ENCODE data around the gene AMER1.
"Not testable (repeated sequence)": the region's sequence is repeated elsewhere in the genome, so short reads cannot be mapped to it uniquely, and the experiment has no call there.

Gene AMER1
- 14.4 to 18.9 reads per million in 2 experiments for total RNA-seq

DNA sequence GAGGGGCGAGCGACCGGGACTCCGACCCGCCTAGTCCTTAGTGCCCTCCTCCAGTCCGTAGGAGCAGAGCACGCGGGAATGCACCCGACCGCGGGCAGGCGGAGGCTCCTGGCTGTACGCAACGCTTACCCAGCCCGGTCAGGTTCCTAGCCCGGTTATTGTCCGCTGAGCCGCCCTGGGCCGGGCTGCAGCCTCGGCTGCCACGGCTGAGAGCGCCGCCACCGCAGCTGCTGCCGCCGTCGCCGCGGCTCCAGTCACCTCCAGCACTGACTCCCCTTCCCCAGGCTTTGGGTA is at the start of gene AMER1:
Gene AMER1, minus strand, starts transcription at position 268 of the 294 bp plus-strand sequence. CDS start 12,422 bp downstream, outside the sequence.
- no peak for DNase-seq (ENCODE audit: low read depth)

DNA sequence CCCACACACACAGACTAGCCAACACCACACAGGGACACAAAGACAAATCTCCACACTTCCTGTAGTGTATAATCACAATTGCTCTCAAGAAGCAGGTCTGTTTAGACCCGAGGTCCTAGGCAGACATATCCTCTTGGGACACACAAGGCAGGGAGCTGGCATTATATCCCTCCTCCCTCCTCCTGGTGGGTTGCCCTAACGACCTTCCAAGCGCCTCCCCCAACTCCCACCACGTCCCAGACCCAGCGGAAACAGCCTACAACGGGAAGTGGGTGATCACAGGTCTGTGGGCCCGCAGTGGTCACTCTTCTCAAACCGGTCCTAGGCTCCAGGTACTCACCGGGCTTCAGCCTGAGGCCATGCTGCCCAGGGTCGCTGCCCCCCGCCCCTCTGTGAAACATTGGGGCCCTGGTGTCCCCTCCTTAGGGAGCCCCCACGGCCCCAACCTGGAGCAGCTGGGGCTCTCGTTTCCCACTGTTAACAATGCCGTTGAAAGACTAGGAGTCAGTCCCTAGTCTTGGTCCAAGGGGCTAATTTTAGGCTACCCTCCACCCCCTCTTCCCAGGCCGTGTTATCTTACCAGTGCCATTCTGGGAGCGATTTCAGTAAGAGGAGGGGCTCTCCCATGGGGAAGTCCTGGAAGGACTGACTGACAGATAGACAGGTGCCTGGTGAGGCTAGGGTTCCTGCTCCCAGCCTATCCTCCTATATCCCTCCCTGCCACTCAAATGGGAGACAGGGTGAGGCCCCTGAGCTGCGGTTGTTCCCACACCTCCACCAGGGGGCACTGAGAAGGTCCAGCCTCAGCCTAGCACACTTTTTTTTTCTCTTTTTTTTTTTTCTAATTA is 24.8 kb upstream of the AMER1 start, which contains the start of gene ASB12:
Gene ASB12, minus strand, starts transcription at position 485 of the 848 bp plus-strand sequence. CDS start 4,957 bp downstream, outside the sequence.
- no peak for DNase-seq (ENCODE audit: low read depth)

DNA sequence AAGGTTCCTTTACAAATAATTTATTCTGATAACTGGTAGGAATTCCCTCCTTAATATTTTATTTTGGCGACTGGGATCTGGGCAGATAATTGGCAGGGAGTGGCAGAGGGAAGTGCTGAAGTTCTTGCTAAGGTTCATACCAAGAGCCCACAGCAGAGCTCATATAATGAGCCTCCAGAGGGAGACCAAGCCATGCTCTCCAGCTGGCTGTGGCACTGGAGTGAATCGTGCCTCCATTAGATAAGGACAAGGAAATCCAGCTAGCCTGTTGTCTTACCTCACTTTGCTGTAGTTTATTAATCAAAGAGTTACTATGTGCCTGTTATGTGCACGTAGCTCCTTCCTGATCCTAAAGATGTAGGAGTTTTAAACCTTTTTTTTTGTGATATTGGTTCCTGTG is 23.6 kb upstream of the AMER1 start:
- DNase-seq (ENCODE audit: low read depth) = no peak

DNA sequence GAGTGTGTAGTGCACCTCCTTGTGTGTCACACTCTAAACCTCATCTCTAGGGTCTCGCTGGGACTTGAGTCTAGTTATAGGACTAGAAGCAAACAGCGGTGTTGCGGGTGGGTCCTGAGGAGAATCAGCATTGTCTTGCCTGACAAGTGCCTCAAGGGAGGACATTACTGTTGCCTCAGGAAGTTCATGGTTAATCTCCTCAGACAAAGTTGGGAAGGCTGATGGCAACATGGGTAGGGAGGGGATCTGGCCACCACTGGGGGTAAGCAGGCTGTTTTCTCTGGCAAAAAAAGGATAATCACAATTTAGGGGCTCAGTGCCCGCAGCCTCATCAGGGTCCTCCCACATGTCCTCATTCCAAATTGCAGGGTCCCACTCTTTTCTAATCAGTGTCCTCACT is 12.5 kb upstream of the AMER1 start:
- no peak for DNase-seq (ENCODE audit: low read depth)

DNA sequence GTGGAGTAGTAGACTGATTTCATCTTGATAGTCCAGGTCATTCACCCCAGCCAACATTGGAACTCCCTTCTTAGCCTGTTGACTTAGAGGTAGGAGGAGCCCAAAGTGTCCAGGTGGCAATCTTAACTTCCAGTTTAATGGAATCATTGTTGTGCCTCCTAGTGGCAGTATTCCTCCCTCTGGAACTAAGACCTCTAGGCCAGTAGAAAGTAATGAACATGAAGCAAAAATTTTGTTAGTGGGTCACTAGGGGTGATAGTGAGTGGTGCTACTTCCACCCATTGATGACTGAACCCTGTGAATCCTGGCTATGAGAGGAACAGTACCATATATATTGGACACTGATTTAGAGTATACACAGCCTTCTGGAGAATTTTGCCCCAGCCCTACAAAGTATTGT is 8.5 kb upstream of the AMER1 start:
- not testable (repeated sequence) for DNase-seq (ENCODE audit: low read depth)

DNA sequence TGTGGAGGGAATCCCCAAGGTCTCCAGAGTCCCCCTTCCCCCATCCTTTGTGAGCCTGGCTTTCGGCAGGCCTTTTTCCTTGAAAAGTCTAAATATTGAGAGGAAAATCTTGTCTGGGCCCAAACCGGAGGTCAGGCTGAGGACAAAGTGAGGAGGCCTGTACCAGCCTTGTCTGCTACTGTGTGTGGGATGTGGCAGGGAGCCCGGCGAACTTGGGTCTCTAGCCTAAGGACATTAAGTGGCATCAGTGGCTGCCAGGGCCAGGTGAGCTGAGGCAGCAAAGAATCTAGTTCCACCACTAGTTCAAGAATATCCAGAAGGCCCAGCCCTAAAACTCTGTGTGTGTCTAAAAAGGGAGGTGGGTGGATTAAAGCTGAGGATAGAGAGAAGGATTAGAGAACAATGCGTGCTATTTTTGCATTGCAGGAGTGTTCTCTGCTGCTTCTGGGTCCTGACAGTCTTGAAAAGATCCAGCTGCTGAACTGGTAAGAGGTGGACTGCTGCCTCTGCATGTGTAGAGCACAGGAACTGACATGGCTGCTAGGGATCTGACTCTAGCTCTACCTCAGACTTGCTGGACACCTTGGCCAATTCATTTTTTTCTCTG is 1.2 kb upstream of the AMER1 start:
- no peak for DNase-seq (ENCODE audit: low read depth)

DNA sequence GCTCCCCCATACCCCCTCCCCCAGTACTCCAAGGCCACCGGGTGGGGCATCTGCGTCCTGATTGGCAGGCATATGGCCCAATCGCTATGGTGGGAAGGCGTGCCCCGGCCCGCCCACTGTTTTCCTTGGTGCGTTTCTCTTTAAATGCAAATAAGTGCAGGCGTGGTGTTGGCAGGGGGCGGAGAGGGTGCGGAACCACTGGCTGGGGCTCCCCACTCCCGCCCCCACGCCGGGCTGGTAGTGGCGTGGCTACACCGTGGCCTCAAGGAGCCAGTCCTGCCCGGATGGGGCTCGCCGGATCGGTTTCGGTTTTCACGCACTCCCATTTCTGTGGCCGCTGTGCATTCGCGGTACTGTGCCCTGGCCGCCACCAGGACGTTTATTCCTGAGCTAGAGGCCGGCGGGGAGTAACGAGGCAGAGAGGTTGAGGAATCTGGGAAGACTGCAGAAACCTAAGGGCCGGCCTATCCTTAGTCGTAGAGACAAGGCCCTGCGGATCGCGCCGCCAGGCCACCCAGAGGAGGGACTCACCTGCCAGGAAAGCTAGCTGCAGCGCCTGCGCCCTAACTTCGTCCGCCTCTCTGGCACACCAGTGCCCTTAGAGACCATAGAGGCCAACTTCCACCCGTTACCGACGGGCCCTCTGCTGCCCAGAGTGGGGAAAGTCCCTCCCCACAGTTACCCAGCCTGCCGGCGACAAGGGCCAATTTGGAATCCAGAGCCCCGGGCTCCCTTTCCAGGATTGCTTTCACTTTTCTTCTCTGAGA is 410 bp upstream of the AMER1 start:
- DNase-seq (ENCODE audit: low read depth) = peak; percentile 79

DNA sequence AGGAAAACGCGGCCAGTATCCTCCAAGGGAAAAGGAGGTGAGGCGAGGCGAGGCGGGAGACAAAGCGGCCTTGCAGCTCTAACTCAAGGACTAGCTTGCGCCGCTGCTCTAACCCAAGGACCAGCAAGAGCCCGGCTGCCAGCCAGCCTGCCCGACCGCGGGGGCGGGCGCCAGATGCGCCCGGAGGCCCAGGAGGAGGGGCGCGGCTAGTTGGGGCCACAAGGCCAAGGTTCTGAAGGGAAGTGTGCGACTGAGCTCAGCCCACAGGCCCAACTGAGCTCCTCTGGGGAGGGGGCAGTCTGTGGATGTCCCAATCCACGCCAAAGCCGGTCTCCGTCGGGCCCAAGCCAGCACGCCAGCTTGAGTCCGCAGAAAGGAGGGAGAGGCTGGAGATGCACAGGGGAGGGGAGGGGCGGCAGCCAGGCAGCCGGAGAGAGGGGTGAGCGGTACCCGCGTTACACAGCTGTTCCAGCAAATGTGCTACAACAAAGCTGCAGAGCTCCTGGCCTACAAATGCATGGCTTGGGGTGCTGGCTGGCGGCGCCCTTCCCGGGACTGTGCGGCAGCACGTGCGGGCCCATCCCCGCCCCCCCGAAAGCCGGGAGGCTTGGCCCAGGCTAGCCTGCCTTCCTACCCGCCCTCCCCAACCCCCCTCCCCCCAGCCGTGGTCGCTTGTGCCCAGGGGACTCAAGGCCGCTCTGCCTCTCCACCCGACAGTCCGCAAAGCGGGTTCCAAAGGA is 637 bp downstream of the AMER1 start:
- DNase-seq (ENCODE audit: low read depth) = no peak

DNA sequence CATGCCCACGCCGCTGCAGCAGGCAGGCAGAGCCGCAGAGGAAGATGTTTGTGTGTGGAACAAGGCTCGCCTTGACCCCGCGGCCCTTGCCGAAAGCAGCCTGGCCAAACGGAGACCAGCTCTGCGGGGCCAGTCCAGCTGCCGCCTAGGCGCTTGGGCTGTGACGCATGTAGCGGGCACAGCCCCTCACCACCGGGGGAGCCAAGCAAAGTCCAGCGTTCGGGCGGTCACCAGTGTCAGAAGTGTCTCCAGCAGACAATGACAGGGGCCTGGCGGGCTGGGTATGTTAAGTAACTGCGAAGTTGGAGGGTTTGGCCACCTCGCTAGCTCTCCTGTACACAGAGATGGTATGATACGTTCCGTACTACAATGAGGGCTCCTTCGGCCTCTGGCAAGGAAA is 1.3 kb downstream of the AMER1 start:
- no peak for DNase-seq (ENCODE audit: low read depth)

DNA sequence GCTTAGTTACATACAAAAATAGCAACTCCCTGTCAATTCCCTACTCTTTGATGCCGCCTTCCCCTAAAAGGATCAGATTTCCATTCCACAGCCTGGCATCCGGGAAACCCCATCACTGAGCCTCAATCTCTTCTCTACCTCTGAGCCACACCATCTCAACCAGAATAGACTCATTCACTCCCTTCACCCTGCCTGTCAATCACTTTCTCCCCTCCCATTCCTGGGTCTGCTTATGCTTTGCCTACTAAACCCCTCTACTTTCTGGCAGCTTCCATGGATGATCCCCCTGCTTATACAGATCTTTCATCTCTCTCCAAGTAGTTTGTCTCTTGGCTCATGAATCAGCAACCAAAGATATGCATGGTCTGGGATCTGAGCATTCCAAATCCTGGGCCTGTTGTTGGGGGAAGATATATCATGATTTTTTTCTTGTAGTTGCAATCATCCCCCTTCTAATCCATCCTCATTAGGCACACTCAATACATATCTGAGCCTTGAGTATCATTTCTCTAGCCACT is 2.6 kb downstream of the AMER1 start:
- DNase-seq (ENCODE audit: low read depth) = no peak

DNA sequence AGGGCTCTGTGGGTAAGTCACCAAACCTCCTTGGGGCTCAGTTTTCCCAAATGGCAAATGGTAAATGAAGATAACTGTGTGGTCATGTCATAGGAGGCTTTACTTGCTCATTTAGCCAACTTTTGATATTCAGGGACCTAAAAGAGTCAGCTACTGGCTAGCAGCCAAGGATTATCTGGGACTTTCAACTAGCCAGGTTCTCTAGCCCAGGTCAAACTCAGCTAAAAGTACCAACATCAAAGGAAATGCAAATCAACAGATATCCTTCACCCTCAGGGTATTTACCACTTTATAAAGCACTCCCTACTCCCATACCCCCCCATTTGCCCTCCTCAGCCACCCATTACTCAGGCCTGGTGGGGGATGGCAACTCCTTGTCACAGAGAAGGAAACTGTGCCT is 7.5 kb downstream of the AMER1 start:
- no peak for DNase-seq (ENCODE audit: low read depth)

DNA sequence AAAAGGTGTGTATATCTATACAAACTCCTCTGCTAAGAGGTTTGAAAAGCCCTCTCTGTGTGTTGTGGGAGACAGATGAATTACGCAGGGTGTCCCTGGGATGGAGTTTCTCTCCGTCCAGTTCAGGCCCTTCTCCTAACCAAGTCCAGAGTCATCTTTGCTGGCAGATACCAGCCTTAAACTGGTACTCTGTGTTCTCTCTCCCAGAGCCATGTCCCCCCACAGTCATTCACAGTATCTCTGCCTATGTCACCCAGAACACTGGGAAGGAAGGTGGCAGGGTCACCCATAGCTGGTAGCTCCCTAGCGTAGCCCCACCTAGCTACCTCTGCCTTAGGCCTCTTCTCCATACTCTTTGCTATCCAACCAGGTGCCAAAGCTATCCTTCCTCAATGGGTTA is 8.9 kb downstream of the AMER1 start:
- DNase-seq (ENCODE audit: low read depth) = no peak

DNA sequence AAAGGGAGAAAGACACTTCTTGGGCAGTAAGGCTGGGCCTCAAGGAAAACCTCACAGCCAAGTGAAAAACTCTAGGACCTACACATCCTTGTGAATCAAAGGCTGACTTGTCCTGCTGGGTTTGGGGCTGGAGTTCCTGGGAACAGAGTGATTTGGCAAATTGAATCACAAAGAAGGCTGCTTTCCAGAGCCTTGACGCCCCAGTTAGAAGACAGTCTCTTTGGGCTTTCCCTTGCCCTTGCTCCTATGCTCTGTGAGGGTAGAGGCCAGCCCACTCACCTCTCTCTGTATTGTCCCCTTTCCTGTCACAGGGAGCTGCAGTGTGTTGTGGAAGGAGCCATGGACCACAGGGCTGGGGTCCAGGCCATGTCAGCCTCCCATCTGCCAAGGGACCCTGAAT is 9.6 kb downstream of the AMER1 start:
- no peak for DNase-seq (ENCODE audit: low read depth)

DNA sequence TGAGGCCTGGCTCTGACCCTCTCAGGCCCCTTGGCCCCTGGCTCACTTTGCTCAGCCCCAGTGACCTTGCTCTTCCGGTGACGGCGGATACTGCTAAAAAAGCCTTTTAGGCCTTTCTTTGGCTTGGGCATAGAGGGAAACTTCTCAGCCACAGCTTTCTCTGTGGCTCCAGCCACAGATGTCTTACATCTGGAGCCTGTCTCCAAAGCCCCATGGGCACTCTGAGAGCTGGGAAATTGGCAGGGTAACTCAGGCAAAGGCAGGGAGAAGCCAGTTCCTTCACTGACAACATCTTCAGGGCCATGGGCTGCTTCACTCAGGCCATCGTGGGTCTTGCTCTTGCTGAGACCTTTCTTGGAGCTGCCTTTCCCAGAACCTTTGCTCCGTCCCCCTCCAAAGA is 12.8 kb downstream of the AMER1 start:
- no peak for DNase-seq (ENCODE audit: low read depth)

DNA sequence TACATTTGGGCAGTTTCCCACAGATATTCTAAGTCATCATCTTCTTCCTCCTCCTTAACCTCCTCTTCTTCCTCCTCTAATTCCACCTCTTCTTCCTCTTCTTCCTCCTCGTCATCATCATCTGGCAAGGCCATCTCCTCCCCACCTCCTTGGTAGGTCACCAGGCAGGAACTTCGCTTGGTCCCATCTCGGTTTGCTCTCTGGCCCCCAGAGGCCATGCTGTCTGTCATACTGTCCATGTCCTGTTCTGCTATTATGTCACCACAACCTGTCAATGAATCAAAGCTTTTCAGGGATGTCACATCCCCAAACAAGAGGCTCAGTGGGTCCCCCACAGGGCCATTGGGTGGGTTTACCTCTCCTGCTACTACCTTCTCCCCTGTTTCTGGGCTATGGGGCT is 13.5 kb downstream of the AMER1 start:
- no peak for DNase-seq (ENCODE audit: low read depth)

DNA sequence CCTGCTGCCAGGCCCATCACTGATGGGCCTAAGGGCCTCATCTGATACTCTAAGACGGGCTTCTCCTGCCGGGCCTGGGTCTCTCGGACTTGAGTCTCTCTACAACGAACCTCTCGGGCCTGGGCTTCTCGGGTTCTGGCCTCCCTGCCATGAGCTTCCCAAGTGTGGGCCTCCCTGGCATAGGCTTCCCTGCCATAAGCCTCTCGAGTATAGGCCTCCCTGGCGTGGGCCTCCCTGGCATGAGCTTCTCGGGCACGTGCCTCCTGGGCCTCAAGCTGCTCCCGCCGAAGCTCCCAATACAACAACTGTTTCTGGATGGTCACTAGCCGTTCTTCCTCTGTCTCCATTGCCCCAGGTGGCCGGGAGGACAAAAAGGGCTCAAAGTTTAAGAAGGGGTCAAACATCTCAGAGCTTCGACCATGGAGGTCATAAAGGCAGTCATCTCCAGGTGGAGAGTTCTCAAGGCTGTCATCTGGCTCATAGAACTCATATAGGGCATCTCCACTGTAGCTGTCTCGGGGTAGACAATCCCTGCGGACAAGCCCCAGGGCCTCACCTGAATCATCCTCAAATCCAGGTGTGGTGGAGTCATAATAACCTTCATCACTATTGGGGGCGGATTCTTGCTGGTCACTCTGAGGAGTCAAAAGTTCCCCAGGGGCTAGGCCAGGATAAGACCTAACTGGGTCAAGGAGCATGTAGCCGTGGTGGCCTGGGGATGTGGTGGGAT is 14.1 kb downstream of the AMER1 start:
- DNase-seq (ENCODE audit: low read depth) = no peak

DNA sequence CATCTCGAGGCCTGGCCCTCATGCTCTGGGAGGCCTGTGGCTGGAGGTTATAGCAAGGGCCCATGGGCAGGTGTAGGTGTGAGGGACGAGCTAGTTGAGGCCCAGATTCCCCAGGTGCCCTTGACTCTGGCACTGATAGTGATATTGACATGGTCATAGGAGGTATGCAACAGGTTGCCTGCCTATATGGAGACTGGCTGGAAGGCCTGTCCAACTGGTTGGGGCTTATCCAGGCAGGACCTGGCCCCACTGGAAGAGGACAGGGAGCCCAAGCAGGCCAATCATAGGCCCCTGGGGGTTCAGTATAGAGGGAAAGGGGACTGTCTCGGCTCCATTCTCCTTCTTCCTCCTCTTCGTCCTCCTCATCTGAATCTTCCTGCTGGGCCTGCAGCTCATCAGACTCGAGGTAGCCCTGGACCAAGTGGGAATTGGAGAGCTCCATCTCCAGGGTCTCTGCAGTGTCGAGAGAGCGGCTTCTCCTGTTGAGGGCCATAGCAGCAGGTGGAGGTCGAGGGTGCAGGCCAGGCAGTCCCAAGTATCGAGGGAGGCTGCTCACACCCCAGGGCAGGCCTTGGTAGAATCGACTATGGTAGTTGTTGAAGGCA is 15.3 kb downstream of the AMER1 start:
- DNase-seq (ENCODE audit: low read depth) = no peak

DNA sequence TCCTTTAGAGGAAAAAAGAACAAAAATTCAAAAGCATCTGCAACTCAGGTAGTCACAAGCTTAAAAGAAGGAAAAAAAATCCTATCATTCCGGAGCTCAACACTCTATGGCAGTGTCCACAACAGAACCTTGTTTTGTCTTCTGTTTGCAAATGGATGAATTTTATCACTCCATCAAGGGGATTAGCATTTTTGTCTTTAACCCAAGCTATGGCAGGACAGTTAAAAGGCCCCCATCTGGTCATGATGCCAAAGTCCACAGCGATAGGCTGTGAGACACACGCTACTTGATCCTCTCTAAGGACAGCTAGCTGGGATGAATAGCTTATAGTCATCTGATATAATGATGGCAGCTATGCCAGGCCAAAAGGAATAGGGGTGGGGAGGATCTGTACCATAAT is 16.6 kb downstream of the AMER1 start:
- no peak for DNase-seq (ENCODE audit: low read depth)

DNA sequence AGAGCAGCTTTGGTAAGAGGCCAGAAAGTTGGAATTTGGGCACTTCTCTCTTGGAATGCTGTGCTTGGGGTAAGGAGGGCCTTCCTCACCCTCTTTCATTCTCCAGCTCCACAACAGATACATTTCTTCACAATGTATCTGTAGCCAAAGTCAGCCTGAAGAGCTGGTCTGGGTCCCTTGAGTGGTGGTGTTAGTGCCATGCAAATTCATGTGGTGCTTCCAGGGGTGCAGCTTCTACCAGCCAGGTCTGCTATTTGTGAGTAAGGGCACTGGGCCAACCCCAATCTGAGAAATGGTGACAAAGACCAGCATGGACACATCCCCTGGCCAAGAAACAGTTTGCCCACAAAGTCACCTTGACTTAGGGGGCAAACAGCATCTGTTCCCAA is 17.8 kb downstream of the AMER1 start:
- DNase-seq (ENCODE audit: low read depth) = no peak

DNA sequence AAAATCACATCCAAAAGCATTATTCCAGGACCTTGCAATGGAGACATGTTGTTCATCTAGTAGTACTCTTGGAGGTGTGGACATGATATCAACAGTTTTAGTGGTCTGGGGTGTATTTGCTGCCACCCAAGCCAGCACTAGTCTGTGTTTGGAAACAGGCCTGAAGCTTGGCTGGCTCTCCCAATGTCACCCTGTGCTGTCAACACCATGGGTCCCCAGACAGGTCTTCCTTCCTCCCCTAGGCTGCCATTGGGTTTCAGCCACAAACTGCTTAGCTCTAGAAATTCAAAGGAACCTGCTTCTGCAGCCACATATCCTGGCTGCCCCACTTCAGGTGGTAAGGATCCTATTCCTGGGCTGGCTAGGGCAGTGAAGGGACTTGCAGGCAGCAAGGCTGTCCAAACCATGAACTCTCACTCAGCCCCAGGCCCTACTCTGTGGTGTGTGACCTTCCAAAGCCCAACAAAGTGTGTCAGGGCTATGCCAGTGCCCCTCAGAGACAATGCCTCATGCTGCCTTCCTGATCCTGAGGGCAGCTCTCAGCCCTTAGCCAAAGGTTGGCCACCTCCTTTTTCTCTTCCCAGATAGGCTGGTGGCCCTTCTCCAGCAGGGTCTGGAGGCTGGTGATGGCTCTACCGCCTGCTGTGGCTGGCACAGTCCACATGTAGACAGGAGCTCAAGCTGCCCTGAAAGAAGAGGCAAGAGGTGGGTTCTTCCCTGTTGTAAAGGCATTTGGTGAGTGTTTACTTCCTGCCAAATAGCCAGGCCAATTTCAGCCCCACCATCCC is 18.3 kb downstream of the AMER1 start:
- DNase-seq (ENCODE audit: low read depth) = no peak
